Lung (tissue), 12 donors: ENCODE results near the gene LRP5. TPM values are rescaled to one million over a fixed set of nuclear protein-coding genes. Genes with fewer than 3 reads are reported as not detected.

Experiments used
- ATAC-seq: fragments of 200-7000 bp; cut with Tn5 transposase; one replicate; pipeline ENCODE4 v1.9.1; 2020; ENCODE audit warnings: moderate number of reproducible peaks; ENCODE audit not compliant: insufficient read depth, low FRiP score
- DNase-seq, 3 donors: peaks; one replicate each; pipeline ENCODE4 v3.0.0-alpha.2; 2013 to 2017
- H3K27ac ChIP-seq, 2 donors: one replicate each; pipeline ENCODE4 v1.5.1; 2013; ENCODE audit warnings: mild to moderate bottlenecking in 2 of 2, moderate library complexity in 2 of 2, control low read depth in 1 of 2, inconsistent platforms in 1 of 2, low read depth in 1 of 2, low read length in 1 of 2
- H3K27me3 ChIP-seq, 3 donors: one replicate each; pipeline ENCODE4 v1.5.1; 2013; ENCODE audit warnings: low read length in 2 of 3; ENCODE audit not compliant: control insufficient read depth in 3 of 3, insufficient read depth in 3 of 3
- H3K36me3 ChIP-seq, 4 donors: one replicate each; pipeline ENCODE4 v1.5.1; 2013; ENCODE audit warnings: low read length in 4 of 4, mild to moderate bottlenecking in 1 of 4, moderate library complexity in 1 of 4; ENCODE audit not compliant: control insufficient read depth in 4 of 4, insufficient read depth in 4 of 4
- H3K4me1 ChIP-seq, 5 donors: one replicate each; pipeline ENCODE4 v1.5.1; 2013; ENCODE audit warnings: low read length in 5 of 5, mild to moderate bottlenecking in 2 of 5, moderate library complexity in 1 of 5; ENCODE audit not compliant: control insufficient read depth in 5 of 5, insufficient read depth in 5 of 5
- H3K4me3 ChIP-seq: one replicate; pipeline ENCODE4 v1.5.1; 2013; ENCODE audit warnings: mild to moderate bottlenecking, control low read depth, moderate library complexity
- H3K9ac ChIP-seq, 2 donors: one replicate each; pipeline ENCODE4 v1.5.1; 2013; ENCODE audit warnings: low read length in 2 of 2, control low read depth in 1 of 2; ENCODE audit not compliant: insufficient read depth in 1 of 2
- H3K9me3 ChIP-seq, 4 donors: one replicate each; pipeline ENCODE4 v1.5.1; 2013; ENCODE audit warnings: low read length in 3 of 4, mild to moderate bottlenecking in 1 of 4, moderate library complexity in 1 of 4; ENCODE audit not compliant: control insufficient read depth in 4 of 4, insufficient read depth in 3 of 4
- CTCF ChIP-seq: IDR thresholded peaks from 2 replicates; pipeline ENCODE4 v1.5.1; 2012; ENCODE audit warnings: mild to moderate bottlenecking; ENCODE audit errors: control extremely low read depth, extremely low read depth
- WGBS, 2 donors: extraction: QIAGEN DNeasy Blood & Tissue Kit; methylation state at CpG; one replicate each; pipeline ENCODE4 v1.1.7; 2013; 5-methylcytosine and 5-hydroxymethylcytosine counted together
- polyA plus RNA-seq, 2 donors: library from polyadenylated mRNA; stranded (reverse); fragments of 200-250 nt; gene quantifications; one replicate each; pipeline ENCODE4 v1.2.1, GENCODE V29; 2013
- total RNA-seq, 2 donors: library from RNA; depleted of rRNA in 1 of 2; stranded (reverse); fragments of >200 nt in 1 of 2; gene quantifications; one replicate each; pipeline ENCODE4 v1.2.1, GENCODE V29; 2014 to 2021
- donor health status: control.
- donor health status: control.
- donor health status: Bipolar disorder and iron deficiency.
- donor health status: healthy.
- donor health status: DM: yes; HTN: yes; CAD: no.

The LRP5 gene
- total and polyA plus RNA-seq, 4 donors, result 33.7 to 76.4 (median 63.2) TPM

- H3K9ac ChIP-seq, result peak within 1 kb of the TSS; percentile 61 to 86
- DNase-seq (peak; percentile 50 to 68 (median 53)), ATAC-seq (peak; percentile 29)
- no peak for TF ChIP-seq CTCF
- H3K27ac ChIP-seq, result peak within 1 kb of the TSS; percentile 99
- peaks cover 5 to 29% (median 11%) of the 10 kb centered on the region in 5 donors for H3K4me1 ChIP-seq
- 0% methylated on average over 61 to 92 of the region's 92 CpGs for WGBS, 2 donors
- peak within 1 kb of the TSS; percentile 84 for H3K4me3 ChIP-seq
- no peaks in the 10 kb centered on the region for H3K9me3 ChIP-seq
- no peaks in the 10 kb centered on the region for H3K27me3 ChIP-seq
- peaks cover 0 to 6% (median 1%) of the 10 kb centered on the region in 4 donors for H3K36me3 ChIP-seq
These were observed 148.6 kb downstream of the LRP5 start, which contains the start of gene PPP6R3 for GRCh38 chr11:68460741-68461574. Gene PPP6R3, plus strand, starts transcription at chr11:68460752. Its CDS starts 76,913 bp downstream, at chr11:68537665.

GRCh38 chr11:68461575-68461917, 149.2 kb downstream of the LRP5 start:
- no peak for DNase-seq
- peak overlapping the region; percentile 84 for H3K4me3 ChIP-seq
- H3K4me1 ChIP-seq, result peaks cover 5 to 31% (median 11%) of the 10 kb centered on the region in 5 donors
- peaks cover 0 to 6% (median 1%) of the 10 kb centered on the region in 4 donors for H3K36me3 ChIP-seq
- peak overlapping the region; percentile 38 to 99 for H3K27ac ChIP-seq
- 1 to 4% methylated on average over 12 of the region's 12 CpGs for WGBS, 2 donors
- H3K27me3 ChIP-seq, result no peaks in the 10 kb centered on the region
- ATAC-seq, result no peak
- no peaks in the 10 kb centered on the region for H3K9me3 ChIP-seq
- no peak for TF ChIP-seq CTCF
- peak overlapping the region in 1 of 2 donors; percentile 86 for H3K9ac ChIP-seq

GRCh38 chr11:68463714-68464113, 151.3 kb downstream of the LRP5 start:
- no peak overlapping the region for H3K4me3 ChIP-seq
- H3K27me3 ChIP-seq, result no peaks in the 10 kb centered on the region
- DNase-seq (no peak), ATAC-seq (no peak)
- H3K36me3 ChIP-seq, result peaks cover 0 to 6% (median 1%) of the 10 kb centered on the region in 4 donors
- H3K27ac ChIP-seq, result no peak overlapping the region
- no peak for TF ChIP-seq CTCF
- H3K4me1 ChIP-seq, result peaks cover 11 to 37% (median 18%) of the 10 kb centered on the region in 5 donors
- no peak overlapping the region for H3K9ac ChIP-seq
- H3K9me3 ChIP-seq, result no peaks in the 10 kb centered on the region
- 76 to 88% methylated on average over 1 of the region's 1 CpG for WGBS, 2 donors
